ENCODE data around the gene HIF3A. TPM values are rescaled to one million over a fixed set of nuclear protein-coding genes. Genes with fewer than 3 reads are reported as not detected.

The HIF3A gene
- total and polyA plus RNA-seq, 2 experiments from 2014 or later: 122 to 163 TPM

Other genes with a start within 250 kb of the HIF3A start
- not detected in 2 replicates for gene IGFL3, start 172.4 kb upstream of the HIF3A start, total RNA-seq
- gene IGFL3, start 172.4 kb upstream of the HIF3A start, polyA plus RNA-seq: 0.37 TPM in 1 of 2 replicates, not detected in the other
- not detected in 2 replicates for gene IGFL2, start 148.8 kb upstream of the HIF3A start, total RNA-seq
- gene IGFL2, start 148.8 kb upstream of the HIF3A start, polyA plus RNA-seq: 0.56 TPM in 1 of 2 replicates, not detected in the other
- gene IGFL1, start 67.3 kb upstream of the HIF3A start, total RNA-seq: not detected in 2 replicates
- not detected in 2 replicates for gene IGFL1, start 67.3 kb upstream of the HIF3A start, polyA plus RNA-seq
- 109 and 130 TPM in 2 replicates for gene PPP5C, start 50.0 kb downstream of the HIF3A start, total RNA-seq
- gene PPP5C, start 50.0 kb downstream of the HIF3A start, polyA plus RNA-seq: 120 and 123 TPM in 2 replicates
- gene CCDC8, start 116.5 kb downstream of the HIF3A start, total RNA-seq: 91.7 and 127 TPM in 2 replicates
- gene CCDC8, start 116.5 kb downstream of the HIF3A start, polyA plus RNA-seq: 74.0 and 92.9 TPM in 2 replicates
- 0.69 and 0.81 TPM in 2 replicates for gene PNMA8C, start 131.9 kb downstream of the HIF3A start, total RNA-seq
- gene PNMA8C, start 131.9 kb downstream of the HIF3A start, polyA plus RNA-seq: 0.20 TPM in 1 of 2 replicates, not detected in the other
- 67.8 and 71.7 TPM in 2 replicates for gene PNMA8A, start 174.5 kb downstream of the HIF3A start, total RNA-seq
- gene PNMA8A, start 174.5 kb downstream of the HIF3A start, polyA plus RNA-seq: 38.3 and 46.4 TPM in 2 replicates
- 8.8 and 13.5 TPM in 2 replicates for gene PNMA8B, start 198.8 kb downstream of the HIF3A start, total RNA-seq
- 4.1 and 8.8 TPM in 2 replicates for gene PNMA8B, start 198.8 kb downstream of the HIF3A start, polyA plus RNA-seq

Measured in cardiac muscle cell (in vitro differentiated cells and primary cell).